IMR-90 (cell line): ENCODE measurements around the gene WRAP53.

Experiments
- BHLHE40 ChIP-seq: fragments of 150-350 bp; IDR thresholded peaks from 2 replicates; pipeline ENCODE4 v1.6.1; 2016; ENCODE audit warnings: mild to moderate bottlenecking, low read depth, low read length
- MAFK ChIP-seq: IDR thresholded peaks from 2 replicates; pipeline ENCODE4 v1.6.1; 2012; ENCODE audit warnings: low read depth, low read length, improper control_type of control experiment
- POLR2A ChIP-seq: IDR thresholded peaks from 2 replicates; pipeline ENCODE4 v1.6.1; 2012; ENCODE audit warnings: mild to moderate bottlenecking, low read depth, low read length
- RAD21 ChIP-seq: IDR thresholded peaks from 2 replicates; pipeline ENCODE4 v1.6.1; 2012; ENCODE audit warnings: low read length, improper control_type of control experiment
- RCOR1 ChIP-seq: IDR thresholded peaks from 2 replicates; pipeline ENCODE4 v1.6.1; 2012; ENCODE audit warnings: mild to moderate bottlenecking, low read length, improper control_type of control experiment; ENCODE audit not compliant: insufficient replicate concordance
- TF ChIP-seq, protein P1 (sequence below): conservative IDR thresholded peaks from 2 replicates; pipeline ENCODE4 v1.5.1; 2012; ENCODE audit warnings: mild to moderate bottlenecking, low read depth, low read length, improper control_type of control experiment
- TF ChIP-seq, protein P2 (sequence below): fragments of 150-350 bp; IDR thresholded peaks from 2 replicates; pipeline ENCODE4 v1.6.1; 2017; ENCODE audit warnings: mild to moderate bottlenecking, antibody characterized with exemption, low read length, low read depth

DNA sequence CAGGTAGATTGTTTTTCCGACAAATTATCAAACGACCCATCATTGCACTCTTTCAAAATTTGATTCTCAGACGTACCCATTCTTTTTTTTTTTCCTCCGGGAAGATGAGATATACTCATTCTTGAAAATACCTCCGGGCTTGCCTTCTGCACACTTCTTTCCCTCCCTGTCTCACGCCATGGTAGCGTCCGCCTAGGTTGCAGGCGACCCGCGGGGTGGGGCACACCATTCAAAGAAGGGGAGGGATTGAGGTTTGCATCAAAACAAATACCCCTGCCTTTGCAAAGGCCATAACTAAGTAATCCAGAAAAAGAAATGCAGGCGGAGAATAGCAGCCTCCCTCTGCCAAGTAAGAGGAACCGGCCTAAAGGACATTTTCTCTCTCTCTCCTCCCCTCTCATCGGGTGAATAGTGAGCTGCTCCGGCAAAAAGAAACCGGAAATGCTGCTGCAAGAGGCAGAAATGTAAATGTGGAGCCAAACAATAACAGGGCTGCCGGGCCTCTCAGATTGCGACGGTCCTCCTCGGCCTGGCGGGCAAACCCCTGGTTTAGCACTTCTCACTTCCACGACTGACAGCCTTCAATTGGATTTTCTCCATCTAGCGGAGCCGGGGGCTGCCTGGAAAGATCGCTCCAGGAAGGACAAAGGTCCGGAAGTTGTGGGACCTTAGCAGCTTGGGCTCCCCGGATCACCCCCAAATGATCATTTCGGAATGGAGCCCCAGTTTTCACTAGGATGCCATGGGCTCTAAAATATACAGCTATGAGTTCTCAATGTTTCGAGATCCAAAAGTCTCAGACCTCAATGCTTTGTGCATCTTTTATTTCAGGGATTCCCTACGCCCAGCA, 1.8 kb upstream of the WRAP53 start:
- TF ChIP-seq, protein P1, sequence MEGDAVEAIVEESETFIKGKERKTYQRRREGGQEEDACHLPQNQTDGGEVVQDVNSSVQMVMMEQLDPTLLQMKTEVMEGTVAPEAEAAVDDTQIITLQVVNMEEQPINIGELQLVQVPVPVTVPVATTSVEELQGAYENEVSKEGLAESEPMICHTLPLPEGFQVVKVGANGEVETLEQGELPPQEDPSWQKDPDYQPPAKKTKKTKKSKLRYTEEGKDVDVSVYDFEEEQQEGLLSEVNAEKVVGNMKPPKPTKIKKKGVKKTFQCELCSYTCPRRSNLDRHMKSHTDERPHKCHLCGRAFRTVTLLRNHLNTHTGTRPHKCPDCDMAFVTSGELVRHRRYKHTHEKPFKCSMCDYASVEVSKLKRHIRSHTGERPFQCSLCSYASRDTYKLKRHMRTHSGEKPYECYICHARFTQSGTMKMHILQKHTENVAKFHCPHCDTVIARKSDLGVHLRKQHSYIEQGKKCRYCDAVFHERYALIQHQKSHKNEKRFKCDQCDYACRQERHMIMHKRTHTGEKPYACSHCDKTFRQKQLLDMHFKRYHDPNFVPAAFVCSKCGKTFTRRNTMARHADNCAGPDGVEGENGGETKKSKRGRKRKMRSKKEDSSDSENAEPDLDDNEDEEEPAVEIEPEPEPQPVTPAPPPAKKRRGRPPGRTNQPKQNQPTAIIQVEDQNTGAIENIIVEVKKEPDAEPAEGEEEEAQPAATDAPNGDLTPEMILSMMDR: no peak
- TF ChIP-seq POLR2A (peak; percentile 94), RAD21 (no peak), BHLHE40 (peak; percentile 98), MAFK (no peak), RCOR1 (no peak)
- TF ChIP-seq, protein P2, sequence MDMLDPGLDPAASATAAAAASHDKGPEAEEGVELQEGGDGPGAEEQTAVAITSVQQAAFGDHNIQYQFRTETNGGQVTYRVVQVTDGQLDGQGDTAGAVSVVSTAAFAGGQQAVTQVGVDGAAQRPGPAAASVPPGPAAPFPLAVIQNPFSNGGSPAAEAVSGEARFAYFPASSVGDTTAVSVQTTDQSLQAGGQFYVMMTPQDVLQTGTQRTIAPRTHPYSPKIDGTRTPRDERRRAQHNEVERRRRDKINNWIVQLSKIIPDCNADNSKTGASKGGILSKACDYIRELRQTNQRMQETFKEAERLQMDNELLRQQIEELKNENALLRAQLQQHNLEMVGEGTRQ: no peak
